Measurements from ENCODE around the gene ARHGEF11.

The ARHGEF11 gene

DNA sequence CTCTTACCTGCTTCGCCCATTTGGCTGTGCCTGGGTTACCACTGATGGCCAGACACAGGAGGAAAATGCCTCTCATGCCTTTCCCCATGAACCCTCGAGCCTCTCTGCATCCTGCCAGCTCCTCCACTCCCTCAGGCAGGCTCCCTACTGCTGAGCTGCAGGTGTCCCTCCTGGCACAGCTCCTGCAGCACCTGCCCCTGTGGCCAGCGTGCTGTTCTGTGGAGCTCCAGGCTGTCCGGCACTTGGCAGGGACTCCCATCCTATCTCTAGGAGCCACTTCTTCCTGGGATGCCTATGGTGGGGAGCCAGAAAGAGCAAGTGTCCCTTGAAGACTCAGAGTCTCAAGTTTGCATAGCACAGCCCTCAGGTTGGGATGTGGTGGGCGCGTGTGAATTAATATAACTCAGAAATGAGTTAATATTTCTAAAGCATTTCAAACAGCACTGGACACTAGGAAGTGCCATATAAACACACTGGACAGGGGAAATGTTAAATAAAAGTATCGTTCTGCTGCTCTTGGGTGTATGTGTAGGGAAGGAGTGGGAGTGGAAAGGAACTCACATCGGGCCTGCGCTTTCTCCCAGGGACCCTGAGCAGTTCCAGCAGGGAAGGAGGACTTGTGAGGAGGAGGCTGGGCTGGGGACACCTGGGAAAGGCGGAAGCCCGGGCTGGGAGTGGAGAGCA, 122.4 kb downstream of the ARHGEF11 start:
- DNase-seq = no peak
- H2BK120ac ChIP-seq (ENCODE audit: low read depth, low read length) = no peak overlapping the region

DNA sequence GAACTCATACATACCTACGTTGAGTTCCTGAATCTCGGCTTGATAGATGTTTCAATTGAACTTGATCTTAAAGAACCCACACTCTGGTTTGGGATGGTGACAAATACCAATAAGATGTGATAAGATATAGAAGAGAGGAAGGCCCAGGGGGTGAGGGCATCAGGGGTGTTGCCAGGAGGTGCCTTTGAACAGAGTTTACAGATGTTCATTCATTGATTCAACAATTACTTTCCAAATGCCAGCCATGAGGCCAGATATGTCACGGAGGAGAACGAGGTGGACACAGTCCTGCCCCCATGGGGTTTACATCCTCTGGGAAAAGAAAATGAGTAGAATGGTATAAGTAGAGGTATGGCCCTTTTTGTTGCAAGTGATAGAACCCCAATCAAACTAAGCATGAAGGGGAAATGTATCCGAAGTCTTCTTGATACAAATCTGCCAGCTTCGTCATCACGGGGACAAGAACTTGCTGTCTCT, 124.5 kb downstream of the ARHGEF11 start:
- no peak overlapping the region for H3K9ac ChIP-seq (ENCODE audit: low read length)
- no peak overlapping the region for H3K23ac ChIP-seq (ENCODE audit: low read length in 2 of 2)
- H4K91ac ChIP-seq (ENCODE audit: low read length) = no peak overlapping the region
- no peak overlapping the region for H3K18ac ChIP-seq (ENCODE audit: low read depth in 1 of 2, low read length in 2 of 2)
- no peak overlapping the region for H3K4me2 ChIP-seq (ENCODE audit: low read length, poor library complexity, severe bottlenecking)
- no peak for DNase-seq
- H3K36me3 ChIP-seq (ENCODE audit: control insufficient read depth in 1 of 2, insufficient read depth in 2 of 2, low read depth in 1 of 2, low read length in 2 of 2) = no peaks in the 10 kb centered on the region
- H3K14ac ChIP-seq (ENCODE audit: low read length in 2 of 2) = no peak overlapping the region
- no peak overlapping the region for H2AFZ ChIP-seq (ENCODE audit: low read depth, low read length)
- no peak overlapping the region for H2AK5ac ChIP-seq (ENCODE audit: low read length, severe bottlenecking)
- H2BK12ac ChIP-seq (ENCODE audit: low read length in 2 of 2) = no peak overlapping the region
- peaks cover 5% of the 10 kb centered on the region for H3K9me3 ChIP-seq (ENCODE audit: control insufficient read depth, low read length)
- H3K79me1 ChIP-seq (replicated peaks; ENCODE audit: low read length, poor library complexity, severe bottlenecking) = no peaks in the 10 kb centered on the region
- H3K4ac ChIP-seq (ENCODE audit: low read depth in 1 of 2, low read length in 2 of 2) = no peak overlapping the region
- H2BK15ac ChIP-seq (ENCODE audit: low read depth, poor library complexity, severe bottlenecking) = no peak overlapping the region
- H2BK5ac ChIP-seq (ENCODE audit: low read depth, low read length, poor library complexity, severe bottlenecking) = no peak overlapping the region
- no peak overlapping the region for H3K27ac ChIP-seq (ENCODE audit: low read length, poor library complexity, severe bottlenecking)
- no peak overlapping the region for H2BK120ac ChIP-seq (ENCODE audit: low read depth, low read length)
- peak overlapping the region in 1 of 2 experiments; percentile 70 for H3K4me3 ChIP-seq (ENCODE audit: insufficient read depth in 1 of 2, low read depth in 1 of 2, low read length in 2 of 2)
- no peak overlapping the region for H4K8ac ChIP-seq (ENCODE audit: low read length)
- 69% methylated on average over 7 of the region's 7 CpGs for WGBS
- H3K4me1 ChIP-seq (ENCODE audit: control insufficient read depth, insufficient read depth, low read depth, low read length) = peaks cover 24% of the 10 kb centered on the region
- peaks cover 53 to 56% of the 10 kb centered on the region in 2 experiments for H3K27me3 ChIP-seq (ENCODE audit: control insufficient read depth in 1 of 2, insufficient read depth in 1 of 2, low read length in 2 of 2)

More for the DNA sequence above, 122.4 kb downstream of the ARHGEF11 start:
- H2AK5ac ChIP-seq (ENCODE audit: low read length, severe bottlenecking) = no peak overlapping the region
- 12% methylated on average over 9 of the region's 11 CpGs for whole genome bisulfite sequencing
- peak overlapping the region in 1 of 2 experiments; percentile 32 for H2BK12ac ChIP-seq (ENCODE audit: low read length in 2 of 2)
- H3K14ac ChIP-seq (ENCODE audit: low read length in 2 of 2) = no peak overlapping the region
- no peak overlapping the region for H3K4ac ChIP-seq (ENCODE audit: low read depth in 1 of 2, low read length in 2 of 2)
- peak overlapping the region in 1 of 2 experiments; percentile 73 for H3K23ac ChIP-seq (ENCODE audit: low read length in 2 of 2)
- no peak overlapping the region for H4K8ac ChIP-seq (ENCODE audit: low read length)
- H3K27ac ChIP-seq (ENCODE audit: low read length, poor library complexity, severe bottlenecking) = no peak overlapping the region
- H2AFZ ChIP-seq (ENCODE audit: low read depth, low read length) = no peak overlapping the region
- no peak overlapping the region for H3K18ac ChIP-seq (ENCODE audit: low read depth in 1 of 2, low read length in 2 of 2)
- H3K4me1 ChIP-seq (ENCODE audit: control insufficient read depth, insufficient read depth, low read depth, low read length) = peaks cover 32% of the 10 kb centered on the region
- H2BK5ac ChIP-seq (ENCODE audit: low read depth, low read length, poor library complexity, severe bottlenecking) = no peak overlapping the region
- H3K27me3 ChIP-seq (ENCODE audit: control insufficient read depth in 1 of 2, insufficient read depth in 1 of 2, low read length in 2 of 2) = peaks cover 71% of the 10 kb centered on the region in 2 experiments
- no peak overlapping the region for H2BK15ac ChIP-seq (ENCODE audit: low read depth, poor library complexity, severe bottlenecking)
- peak overlapping the region in 1 of 2 experiments; percentile 51 for H3K4me3 ChIP-seq (ENCODE audit: insufficient read depth in 1 of 2, low read depth in 1 of 2, low read length in 2 of 2)
- no peaks in the 10 kb centered on the region for H3K36me3 ChIP-seq (ENCODE audit: control insufficient read depth in 1 of 2, insufficient read depth in 2 of 2, low read depth in 1 of 2, low read length in 2 of 2)
- H4K91ac ChIP-seq (ENCODE audit: low read length) = peak overlapping the region; percentile 59
- peak overlapping the region; percentile 66 for H3K4me2 ChIP-seq (ENCODE audit: low read length, poor library complexity, severe bottlenecking)
- H3K79me1 ChIP-seq (replicated peaks; ENCODE audit: low read length, poor library complexity, severe bottlenecking) = no peaks in the 10 kb centered on the region
- H3K9ac ChIP-seq (ENCODE audit: low read length) = no peak overlapping the region
- H3K9me3 ChIP-seq (ENCODE audit: control insufficient read depth, low read length) = peaks cover 4% of the 10 kb centered on the region

DNA sequence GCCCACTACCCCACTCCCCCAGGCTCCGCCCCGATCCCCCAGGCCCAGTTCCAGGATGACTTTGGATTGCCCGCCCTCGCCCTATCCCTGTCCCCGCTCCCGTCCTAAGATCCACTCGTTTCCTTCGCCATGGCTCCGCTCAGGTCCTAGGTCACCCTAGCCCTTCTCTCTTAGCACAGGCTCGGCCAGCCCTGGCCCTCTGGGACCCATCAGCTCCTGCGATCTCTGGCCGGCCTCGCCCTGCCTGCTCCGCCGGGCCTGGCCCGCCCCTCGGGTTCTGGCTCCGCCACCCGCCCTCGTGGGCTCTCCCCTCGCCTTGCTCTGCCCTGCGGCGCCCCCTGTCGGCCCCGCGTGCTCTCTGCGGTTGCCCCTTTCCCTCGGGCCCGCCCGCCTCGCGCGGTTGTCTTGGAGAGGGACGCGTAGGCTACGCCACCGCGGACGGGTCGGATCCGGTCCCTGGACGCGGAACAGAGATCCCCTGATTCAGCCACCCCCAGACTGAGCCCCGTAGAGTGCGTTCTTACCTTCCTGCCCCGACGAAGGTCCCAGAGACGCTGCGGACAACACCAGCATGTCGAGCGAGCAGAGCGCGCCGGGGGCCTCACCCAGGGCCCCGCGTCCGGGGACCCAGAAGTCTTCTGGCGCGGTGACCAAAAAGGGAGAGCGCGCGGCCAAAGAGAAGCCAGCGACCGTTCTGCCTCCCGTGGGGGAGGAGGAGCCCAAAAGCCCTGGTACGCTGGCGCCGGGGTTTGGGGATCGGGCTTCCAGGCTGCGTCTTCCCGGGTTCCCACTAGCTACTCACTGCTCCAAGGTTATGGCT, 125.1 kb downstream of the ARHGEF11 start, which contains the start of gene LRRC71:
Gene LRRC71, plus strand, starts transcription at position 400 of the 820 bp plus-strand sequence. Its CDS starts 172 bp downstream, at position 572.
- Histone ChIP-seq H3K23ac (ENCODE audit: low read length in 2 of 2) (peak within 1 kb of the TSS in 1 of 2 experiments; percentile 26), H3K4me2 (ENCODE audit: low read length, poor library complexity, severe bottlenecking) (peak within 1 kb of the TSS; percentile 9), H3K4ac (ENCODE audit: low read depth in 1 of 2, low read length in 2 of 2) (peak within 1 kb of the TSS in 1 of 2 experiments; percentile 11), H2BK120ac (ENCODE audit: low read depth, low read length) (no peak within 1 kb of the TSS), H4K91ac (ENCODE audit: low read length) (no peak within 1 kb of the TSS), H2BK15ac (ENCODE audit: low read depth, poor library complexity, severe bottlenecking) (peak within 1 kb of the TSS; percentile 44), H4K8ac (ENCODE audit: low read length) (no peak within 1 kb of the TSS), H3K36me3 (ENCODE audit: control insufficient read depth in 1 of 2, insufficient read depth in 2 of 2, low read depth in 1 of 2, low read length in 2 of 2) (peaks cover 0 to 4% of the 10 kb centered on the region in 2 experiments), H3K4me3 (ENCODE audit: insufficient read depth in 1 of 2, low read depth in 1 of 2, low read length in 2 of 2) (peak within 1 kb of the TSS; percentile 36 to 70), H2BK12ac (ENCODE audit: low read length in 2 of 2) (peak within 1 kb of the TSS in 1 of 2 experiments; percentile 70), H3K9me3 (ENCODE audit: control insufficient read depth, low read length) (peaks cover 5% of the 10 kb centered on the region), H3K14ac (ENCODE audit: low read length in 2 of 2) (peak within 1 kb of the TSS in 1 of 2 experiments; percentile 35), H2AFZ (ENCODE audit: low read depth, low read length) (no peak within 1 kb of the TSS), H2BK5ac (ENCODE audit: low read depth, low read length, poor library complexity, severe bottlenecking) (no peak within 1 kb of the TSS), H3K27ac (ENCODE audit: low read length, poor library complexity, severe bottlenecking) (no peak within 1 kb of the TSS), H3K9ac (ENCODE audit: low read length) (peak within 1 kb of the TSS; percentile 66), H3K27me3 (ENCODE audit: control insufficient read depth in 1 of 2, insufficient read depth in 1 of 2, low read length in 2 of 2) (peaks cover 50 to 51% of the 10 kb centered on the region in 2 experiments), H2AK5ac (ENCODE audit: low read length, severe bottlenecking) (no peak within 1 kb of the TSS), H3K79me1 (replicated peaks; ENCODE audit: low read length, poor library complexity, severe bottlenecking) (no peaks in the 10 kb centered on the region), H3K18ac (ENCODE audit: low read depth in 1 of 2, low read length in 2 of 2) (peak within 1 kb of the TSS; percentile 4 to 88), H3K4me1 (ENCODE audit: control insufficient read depth, insufficient read depth, low read depth, low read length) (peaks cover 23% of the 10 kb centered on the region)
- peak; percentile 81 for DNase-seq
- WGBS = 6% methylated on average over 70 of the region's 71 CpGs

DNA sequence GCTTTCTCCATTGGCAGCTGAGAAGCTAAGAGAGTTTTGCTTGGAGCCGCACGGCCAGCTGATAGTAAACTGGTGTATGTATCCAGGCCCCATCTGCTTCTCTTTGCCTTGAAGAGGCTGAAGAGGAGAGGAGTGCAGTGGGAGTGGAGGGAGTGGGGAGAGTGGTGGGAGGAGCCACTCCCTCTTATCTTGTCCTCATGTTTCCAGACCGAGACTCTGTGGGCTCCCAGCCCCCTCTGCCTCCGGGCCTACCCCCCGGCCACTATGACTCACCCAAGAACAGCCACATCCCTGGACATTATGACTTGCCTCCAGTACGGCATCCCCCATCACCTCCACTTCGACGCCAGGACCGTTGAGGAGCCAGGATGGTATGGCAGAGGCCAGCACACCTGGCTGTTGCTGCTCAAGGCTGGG, 131.1 kb downstream of the ARHGEF11 start:
- Histone ChIP-seq H2BK120ac (ENCODE audit: low read depth, low read length) (no peak overlapping the region), H2BK5ac (ENCODE audit: low read depth, low read length, poor library complexity, severe bottlenecking) (no peak overlapping the region), H3K27me3 (ENCODE audit: control insufficient read depth in 1 of 2, insufficient read depth in 1 of 2, low read length in 2 of 2) (no peaks in the 10 kb centered on the region), H3K4me2 (ENCODE audit: low read length, poor library complexity, severe bottlenecking) (no peak overlapping the region), H2AFZ (ENCODE audit: low read depth, low read length) (no peak overlapping the region), H2BK12ac (ENCODE audit: low read length in 2 of 2) (peak overlapping the region; percentile 26 to 60), H3K18ac (ENCODE audit: low read depth in 1 of 2, low read length in 2 of 2) (peak overlapping the region; percentile 11 to 25), H3K4me1 (ENCODE audit: control insufficient read depth, insufficient read depth, low read depth, low read length) (peaks cover 20% of the 10 kb centered on the region), H3K9me3 (ENCODE audit: control insufficient read depth, low read length) (peaks cover 5% of the 10 kb centered on the region), H2BK15ac (ENCODE audit: low read depth, poor library complexity, severe bottlenecking) (no peak overlapping the region), H4K91ac (ENCODE audit: low read length) (no peak overlapping the region), H3K36me3 (ENCODE audit: control insufficient read depth in 1 of 2, insufficient read depth in 2 of 2, low read depth in 1 of 2, low read length in 2 of 2) (peaks cover 0 to 52% of the 10 kb centered on the region in 2 experiments), H3K23ac (ENCODE audit: low read length in 2 of 2) (no peak overlapping the region), H3K79me1 (replicated peaks; ENCODE audit: low read length, poor library complexity, severe bottlenecking) (peaks cover 10% of the 10 kb centered on the region), H3K4ac (ENCODE audit: low read depth in 1 of 2, low read length in 2 of 2) (peak overlapping the region in 1 of 2 experiments; percentile 5), H3K9ac (ENCODE audit: low read length) (no peak overlapping the region), H2AK5ac (ENCODE audit: low read length, severe bottlenecking) (no peak overlapping the region), H3K14ac (ENCODE audit: low read length in 2 of 2) (peak overlapping the region in 1 of 2 experiments; percentile 0), H4K8ac (ENCODE audit: low read length) (no peak overlapping the region), H3K4me3 (ENCODE audit: insufficient read depth in 1 of 2, low read depth in 1 of 2, low read length in 2 of 2) (no peak overlapping the region), H3K27ac (ENCODE audit: low read length, poor library complexity, severe bottlenecking) (no peak overlapping the region)
- 22% methylated on average over 9 of the region's 9 CpGs for WGBS
- peak; percentile 86 for DNase-seq
